Epithelial cell of esophagus (primary cell): ENCODE results near the gene NR1H2.

Source experiments
- DNase-seq: peaks from one replicate; pipeline ENCODE4 v3.0.0; 2010; ENCODE audit warnings: low read depth
- H3K4me3 ChIP-seq: 2 replicates; pipeline ENCODE4 v1.5.1; 2011; ENCODE audit warnings: mild to moderate bottlenecking, low read length, control low read depth
- CTCF ChIP-seq: IDR thresholded peaks from 2 replicates; pipeline ENCODE4 v1.5.1; 2011; ENCODE audit warnings: low read depth, mild to moderate bottlenecking, low read length, control low read depth, inconsistent platforms; ENCODE audit not compliant: insufficient read depth; ENCODE audit errors: missing control alignments

The NR1H2 gene

GRCh38 chr19:50392759-50393158, 16.5 kb downstream of the NR1H2 start:
- DNase-seq: no peak
- TF ChIP-seq CTCF: no peak
- H3K4me3 ChIP-seq: no peak overlapping the region

GRCh38 chr19:50393589-50393988, 17.3 kb downstream of the NR1H2 start:
- H3K4me3 ChIP-seq: no peak overlapping the region
- no peak for TF ChIP-seq CTCF
- no peak for DNase-seq

GRCh38 chr19:50394017-50394416, 17.8 kb downstream of the NR1H2 start:
- H3K4me3 ChIP-seq: no peak overlapping the region
- TF ChIP-seq CTCF: no peak
- no peak for DNase-seq

GRCh38 chr19:50398675-50399367, 22.6 kb downstream of the NR1H2 start:
- no peak for DNase-seq
- TF ChIP-seq CTCF: no peak
- no peak overlapping the region for H3K4me3 ChIP-seq

- H3K4me3 ChIP-seq: no peak overlapping the region
- DNase-seq: no peak
- no peak for TF ChIP-seq CTCF
Observed at GRCh38 chr19:50399368-50399745, 23.1 kb downstream of the NR1H2 start.

GRCh38 chr19:50401605-50402450, 25.6 kb downstream of the NR1H2 start:
- H3K4me3 ChIP-seq: no peak overlapping the region
- TF ChIP-seq CTCF: no peak
- no peak for DNase-seq
